ENCODE measurements around the gene ARPC4.

The ARPC4 gene

GRCh38 chr3:9837701-9838582 lies 45.1 kb downstream of the ARPC4 start:
- TF ChIP-seq ZC3H10 (CRISPR knock-in tag; IDR thresholded peaks at IDR 0.05) (no peak), CSRNP3 (CRISPR knock-in tag; IDR thresholded peaks at IDR 0.05) (no peak), ZNF565 (CRISPR knock-in tag; conservative IDR thresholded peaks at IDR 0.05; ENCODE audit: low read depth) (no peak), TSHZ2 (CRISPR knock-in tag; IDR thresholded peaks at IDR 0.05) (no peak), SNAI2 (CRISPR knock-in tag; IDR thresholded peaks at IDR 0.05) (no peak), RARB (CRISPR knock-in tag; IDR thresholded peaks at IDR 0.05) (no peak), TCF4 (CRISPR knock-in tag; IDR thresholded peaks at IDR 0.05; ENCODE audit: borderline replicate concordance) (no peak), GLIS3 (CRISPR knock-in tag; IDR thresholded peaks at IDR 0.05) (no peak), POU6F1 (CRISPR knock-in tag; IDR thresholded peaks at IDR 0.05; ENCODE audit: borderline replicate concordance, low read depth) (no peak), BACH2 (CRISPR knock-in tag; IDR thresholded peaks at IDR 0.05; ENCODE audit: borderline replicate concordance) (no peak), CSDC2 (CRISPR knock-in tag; IDR thresholded peaks at IDR 0.05) (no peak), PPARA (CRISPR knock-in tag; IDR thresholded peaks at IDR 0.05; ENCODE audit: borderline replicate concordance) (no peak), OSR1 (CRISPR knock-in tag; IDR thresholded peaks at IDR 0.05) (no peak), ARNTL (CRISPR knock-in tag; IDR thresholded peaks at IDR 0.05; ENCODE audit: borderline replicate concordance, low read depth) (no peak), ZFP30 (CRISPR knock-in tag; IDR thresholded peaks at IDR 0.05) (no peak), ZFP3 (CRISPR knock-in tag; IDR thresholded peaks at IDR 0.05) (no peak)
- TF ChIP-seq, protein P1, sequence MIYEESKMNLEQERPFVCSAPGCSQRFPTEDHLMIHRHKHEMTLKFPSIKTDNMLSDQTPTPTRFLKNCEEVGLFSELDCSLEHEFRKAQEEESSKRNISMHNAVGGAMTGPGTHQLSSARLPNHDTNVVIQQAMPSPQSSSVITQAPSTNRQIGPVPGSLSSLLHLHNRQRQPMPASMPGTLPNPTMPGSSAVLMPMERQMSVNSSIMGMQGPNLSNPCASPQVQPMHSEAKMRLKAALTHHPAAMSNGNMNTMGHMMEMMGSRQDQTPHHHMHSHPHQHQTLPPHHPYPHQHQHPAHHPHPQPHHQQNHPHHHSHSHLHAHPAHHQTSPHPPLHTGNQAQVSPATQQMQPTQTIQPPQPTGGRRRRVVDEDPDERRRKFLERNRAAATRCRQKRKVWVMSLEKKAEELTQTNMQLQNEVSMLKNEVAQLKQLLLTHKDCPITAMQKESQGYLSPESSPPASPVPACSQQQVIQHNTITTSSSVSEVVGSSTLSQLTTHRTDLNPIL (CRISPR knock-in tag; IDR thresholded peaks at IDR 0.05; ENCODE audit: low read depth), result no peak
- no peak for ATAC-seq

GRCh38 chr3:9838856-9839255 lies 46.0 kb downstream of the ARPC4 start:
- ATAC-seq, result no peak
- TF ChIP-seq RARB (CRISPR knock-in tag; IDR thresholded peaks at IDR 0.05) (no peak), ZC3H10 (CRISPR knock-in tag; IDR thresholded peaks at IDR 0.05) (no peak), SNAI2 (CRISPR knock-in tag; IDR thresholded peaks at IDR 0.05) (no peak), ARNTL (CRISPR knock-in tag; IDR thresholded peaks at IDR 0.05; ENCODE audit: borderline replicate concordance, low read depth) (no peak), TCF4 (CRISPR knock-in tag; IDR thresholded peaks at IDR 0.05; ENCODE audit: borderline replicate concordance) (no peak), CSRNP3 (CRISPR knock-in tag; IDR thresholded peaks at IDR 0.05) (no peak), ZNF70 (CRISPR knock-in tag; IDR thresholded peaks at IDR 0.05) (no peak), ZFP3 (CRISPR knock-in tag; IDR thresholded peaks at IDR 0.05) (no peak), OSR1 (CRISPR knock-in tag; IDR thresholded peaks at IDR 0.05) (no peak), POU6F1 (CRISPR knock-in tag; IDR thresholded peaks at IDR 0.05; ENCODE audit: borderline replicate concordance, low read depth) (no peak), TOX (CRISPR knock-in tag; IDR thresholded peaks at IDR 0.05; ENCODE audit: borderline replicate concordance) (no peak), ESRRG (CRISPR knock-in tag; IDR thresholded peaks at IDR 0.05) (no peak), ZFP30 (CRISPR knock-in tag; IDR thresholded peaks at IDR 0.05) (no peak), PPARA (CRISPR knock-in tag; IDR thresholded peaks at IDR 0.05; ENCODE audit: borderline replicate concordance) (no peak), ISL1 (CRISPR knock-in tag; IDR thresholded peaks at IDR 0.05) (no peak), CSDC2 (CRISPR knock-in tag; IDR thresholded peaks at IDR 0.05) (no peak), PATZ1 (CRISPR knock-in tag; IDR thresholded peaks at IDR 0.05; ENCODE audit: borderline replicate concordance) (no peak)
- TF ChIP-seq, protein P1 (CRISPR knock-in tag; IDR thresholded peaks at IDR 0.05; ENCODE audit: low read depth), result no peak
